Thymus (tissue), 11 donors: Measurements from ENCODE around the gene PDZD2. TPM values are rescaled to one million over a fixed set of nuclear protein-coding genes. Genes with fewer than 3 reads are reported as not detected.

Experiments used
- DNase-seq, 9 donors: peaks; one replicate each; pipeline ENCODE4 v3.0.0-alpha.2; 2013; ENCODE audit warnings: low spot score in 9 of 9, low read depth in 6 of 9, missing footprints in 1 of 9
- H3K27ac ChIP-seq, 2 donors: one replicate each; pipeline ENCODE4 v1.5.1; 2013; ENCODE audit warnings: control low read depth in 1 of 2, low read depth in 1 of 2, low read length in 1 of 2, mild to moderate bottlenecking in 1 of 2, moderate library complexity in 1 of 2
- H3K27me3 ChIP-seq, 2 donors: one replicate each; pipeline ENCODE4 v1.5.1; 2013; ENCODE audit warnings: low read length in 1 of 2; ENCODE audit not compliant: control insufficient read depth in 2 of 2, insufficient read depth in 1 of 2
- H3K36me3 ChIP-seq, 2 donors: one replicate each; pipeline ENCODE4 v1.5.1; 2013; ENCODE audit warnings: low read length in 1 of 2, mild to moderate bottlenecking in 1 of 2, moderate library complexity in 1 of 2; ENCODE audit not compliant: control insufficient read depth in 2 of 2, insufficient read depth in 2 of 2
- H3K4me1 ChIP-seq, 2 donors: one replicate each; pipeline ENCODE4 v1.5.1; 2013; ENCODE audit warnings: low read length in 2 of 2; ENCODE audit not compliant: control insufficient read depth in 2 of 2, insufficient read depth in 2 of 2
- H3K4me3 ChIP-seq, 2 donors: one replicate each; pipeline ENCODE4 v1.5.1; 2013; ENCODE audit warnings: low read length in 2 of 2, control low read depth in 1 of 2, mild to moderate bottlenecking in 1 of 2
- H3K9me3 ChIP-seq, 2 donors: one replicate each; pipeline ENCODE4 v1.5.1; 2013; ENCODE audit warnings: low read length in 1 of 2, mild to moderate bottlenecking in 1 of 2; ENCODE audit not compliant: control insufficient read depth in 2 of 2, insufficient read depth in 1 of 2
- WGBS: extraction: QIAGEN DNeasy Blood & Tissue Kit; methylation state at CpG from one replicate; pipeline ENCODE4 v1.1.7; 2013; 5-methylcytosine and 5-hydroxymethylcytosine counted together
- polyA plus RNA-seq: library from polyadenylated mRNA; stranded (reverse); fragments of 200-250 nt; gene quantifications from one replicate; pipeline ENCODE4 v1.2.3, GENCODE V29; 2013
- total RNA-seq: library from RNA; stranded (reverse); fragments of 120-200 nt; gene quantifications from one replicate; pipeline ENCODE4 v1.2.4, GENCODE V29; 2013
- donor health status: healthy.

PDZD2 gene
- total and polyA plus RNA-seq, 2 donors = 4.4 to 6.8 TPM

- H3K27ac ChIP-seq = no peak overlapping the region
- no peak for DNase-seq
- 95% methylated on average over 2 of the region's 2 CpGs for WGBS
- no peaks in the 10 kb centered on the region for H3K9me3 ChIP-seq
- no peaks in the 10 kb centered on the region for H3K36me3 ChIP-seq
- no peak overlapping the region for H3K4me3 ChIP-seq
- H3K4me1 ChIP-seq = no peaks in the 10 kb centered on the region
- H3K27me3 ChIP-seq = no peaks in the 10 kb centered on the region
These were observed 31.4 kb upstream of the PDZD2 start for GRCh38 chr5:31607546-31607945.

- Histone ChIP-seq H3K36me3 (no peaks in the 10 kb centered on the region), H3K9me3 (no peaks in the 10 kb centered on the region), H3K27ac (no peak overlapping the region), H3K4me3 (no peak overlapping the region), H3K27me3 (no peaks in the 10 kb centered on the region), H3K4me1 (no peaks in the 10 kb centered on the region)
- DNase-seq = no peak
- WGBS = 97% methylated on average over 2 of the region's 2 CpGs
These were observed 27.9 kb upstream of the PDZD2 start for GRCh38 chr5:31611002-31611401.

- Histone ChIP-seq H3K27me3 (peaks cover 0 to 6% of the 10 kb centered on the region in 2 donors), H3K27ac (no peak overlapping the region), H3K4me1 (peaks cover 0 to 2% of the 10 kb centered on the region in 2 donors)
These were observed 25.3 kb upstream of the PDZD2 start for GRCh38 chr5:31613651-31614050.

GRCh38 chr5:31614151-31615020 lies 24.5 kb upstream of the PDZD2 start:
- Histone ChIP-seq H3K9me3 (no peaks in the 10 kb centered on the region), H3K27me3 (peaks cover 0 to 7% of the 10 kb centered on the region in 2 donors), H3K36me3 (no peaks in the 10 kb centered on the region), H3K4me3 (no peak overlapping the region), H3K4me1 (peaks cover 0 to 2% of the 10 kb centered on the region in 2 donors), H3K27ac (no peak overlapping the region)
- no peak for DNase-seq
- WGBS = 59% methylated on average over 11 of the region's 11 CpGs

More at GRCh38 chr5:31613651-31614050, 25.3 kb upstream of the PDZD2 start:
- H3K4me3 ChIP-seq = no peak overlapping the region
- DNase-seq = no peak
- H3K36me3 ChIP-seq = no peaks in the 10 kb centered on the region
- no peaks in the 10 kb centered on the region for H3K9me3 ChIP-seq
- 81% methylated on average over 1 of the region's 1 CpG for WGBS

GRCh38 chr5:31617867-31618266 lies 21.1 kb upstream of the PDZD2 start:
- peaks cover 0 to 7% of the 10 kb centered on the region in 2 donors for H3K27me3 ChIP-seq
- no peak overlapping the region for H3K4me3 ChIP-seq
- no peaks in the 10 kb centered on the region for H3K36me3 ChIP-seq
- no peak for DNase-seq
- 2% methylated on average over 5 of the region's 5 CpGs for WGBS
- no peak overlapping the region for H3K27ac ChIP-seq
- peaks cover 0 to 2% of the 10 kb centered on the region in 2 donors for H3K4me1 ChIP-seq
- H3K9me3 ChIP-seq = no peaks in the 10 kb centered on the region

- Histone ChIP-seq H3K9me3 (no peaks in the 10 kb centered on the region), H3K27ac (no peak overlapping the region), H3K4me1 (peaks cover 0 to 2% of the 10 kb centered on the region in 2 donors), H3K4me3 (no peak overlapping the region), H3K36me3 (no peaks in the 10 kb centered on the region), H3K27me3 (peaks cover 0 to 7% of the 10 kb centered on the region in 2 donors)
- DNase-seq = no peak
- WGBS = 97% methylated on average over 4 of the region's 4 CpGs
These were observed 18.9 kb upstream of the PDZD2 start for GRCh38 chr5:31620026-31620425.

- Histone ChIP-seq H3K36me3 (no peaks in the 10 kb centered on the region), H3K4me3 (no peak overlapping the region), H3K9me3 (no peaks in the 10 kb centered on the region), H3K27me3 (peaks cover 0 to 4% of the 10 kb centered on the region in 2 donors), H3K4me1 (peaks cover 0 to 2% of the 10 kb centered on the region in 2 donors), H3K27ac (no peak overlapping the region)
- WGBS = 72% methylated on average over 4 of the region's 4 CpGs
- no peak for DNase-seq
These were observed 15.7 kb upstream of the PDZD2 start for GRCh38 chr5:31623249-31623648.

- DNase-seq = no peak
- Histone ChIP-seq H3K4me3 (no peak overlapping the region), H3K4me1 (no peaks in the 10 kb centered on the region), H3K36me3 (no peaks in the 10 kb centered on the region), H3K27me3 (no peaks in the 10 kb centered on the region), H3K9me3 (no peaks in the 10 kb centered on the region), H3K27ac (no peak overlapping the region)
- WGBS = 94% methylated on average over 1 of the region's 1 CpG
These were observed 13.5 kb upstream of the PDZD2 start for GRCh38 chr5:31625394-31625793.

GRCh38 chr5:31626156-31626555 lies 12.8 kb upstream of the PDZD2 start:
- H3K4me3 ChIP-seq = no peak overlapping the region
- no peaks in the 10 kb centered on the region for H3K36me3 ChIP-seq
- peaks cover 0 to 3% of the 10 kb centered on the region in 2 donors for H3K27me3 ChIP-seq
- no peak overlapping the region for H3K27ac ChIP-seq
- no peaks in the 10 kb centered on the region for H3K4me1 ChIP-seq
- no peak for DNase-seq
- H3K9me3 ChIP-seq = no peaks in the 10 kb centered on the region
- WGBS = 90% methylated on average over 3 of the region's 3 CpGs
